T47D (cell line): Measurements from ENCODE around the gene CBFA2T2.
"Not testable (repeated sequence)": the region's sequence is repeated elsewhere in the genome, so short reads cannot be mapped to it uniquely, and the experiment has no call there.

Experiments used
- DNase-seq, 2 experiments: peaks; one replicate each; pipeline versions ENCODE4 v3.0.0 to v3.0.0-alpha.2; 2011 to 2012; ENCODE audit warnings: low read depth in 1 of 2, low spot score in 1 of 2
- JUND ChIP-seq: IDR thresholded peaks from 2 replicates; pipeline ENCODE4 v1.6.1; 2012; ENCODE audit warnings: low read depth
- in situ Hi-C: cut with HindIII; loops from 2 replicates; pipeline ENCODE4 v1.10.0; 2016; ENCODE audit warnings: low sequenced_read_pairs, low pct_unique_long_range_greater_than_20kb

CBFA2T2 gene

GRCh38 chr20:33568868-33569801, 79.2 kb downstream of the CBFA2T2 start:
- DNase-seq: no peak
- in situ Hi-C loops: no loop called here
- no peak for TF ChIP-seq JUND

- DNase-seq: peak in 1 of 2 experiments; percentile 17
- no peak for TF ChIP-seq JUND
- in situ Hi-C loops: no loop called here
Observed at GRCh38 chr20:33569802-33570391, 80.0 kb downstream of the CBFA2T2 start.

- no peak for DNase-seq
- no peak for TF ChIP-seq JUND
- in situ Hi-C loops: no loop called here
Observed at GRCh38 chr20:33570743-33571142, 80.8 kb downstream of the CBFA2T2 start.

- in situ Hi-C loops: not testable (repeated sequence)
Observed at GRCh38 chr20:33573268-33573667, 83.4 kb downstream of the CBFA2T2 start.

GRCh38 chr20:33575282-33575681, 85.4 kb downstream of the CBFA2T2 start:
- in situ Hi-C loops: no loop called here
- DNase-seq: no peak
- no peak for TF ChIP-seq JUND

More at GRCh38 chr20:33573268-33573667, 83.4 kb downstream of the CBFA2T2 start:
- not testable (repeated sequence) for DNase-seq

GRCh38 chr20:33576432-33577125, 86.7 kb downstream of the CBFA2T2 start:
- TF ChIP-seq JUND: no peak
- DNase-seq: peak in 1 of 2 experiments; percentile 26
- in situ Hi-C loops: no loop called here

- in situ Hi-C loops: no loop called here
- TF ChIP-seq JUND: no peak
- DNase-seq: no peak
Observed at GRCh38 chr20:33578510-33578909, 88.6 kb downstream of the CBFA2T2 start.

- in situ Hi-C loops: no loop called here
- no peak for DNase-seq
- no peak for TF ChIP-seq JUND
Observed at GRCh38 chr20:33583143-33583542, 93.2 kb downstream of the CBFA2T2 start.

GRCh38 chr20:33584976-33585375, 95.1 kb downstream of the CBFA2T2 start:
- no peak for TF ChIP-seq JUND
- no peak for DNase-seq
- in situ Hi-C loops: no loop called here

- in situ Hi-C loops: no loop called here
- no peak for TF ChIP-seq JUND
- no peak for DNase-seq
Observed at GRCh38 chr20:33585413-33585812, 95.5 kb downstream of the CBFA2T2 start.

- no peak for DNase-seq
- no peak for TF ChIP-seq JUND
- in situ Hi-C loops: no loop called here
Observed at GRCh38 chr20:33589059-33589458, 99.2 kb downstream of the CBFA2T2 start.

- in situ Hi-C loops, DNase-seq: not testable (repeated sequence)
Observed at GRCh38 chr20:33591901-33592300, 102.0 kb downstream of the CBFA2T2 start.

- no peak for TF ChIP-seq JUND
- DNase-seq: no peak
- in situ Hi-C loops: no loop called here
Observed at GRCh38 chr20:33594743-33595142, 104.8 kb downstream of the CBFA2T2 start.
